ENCODE measurements around the gene PRKG2.

DNA sequence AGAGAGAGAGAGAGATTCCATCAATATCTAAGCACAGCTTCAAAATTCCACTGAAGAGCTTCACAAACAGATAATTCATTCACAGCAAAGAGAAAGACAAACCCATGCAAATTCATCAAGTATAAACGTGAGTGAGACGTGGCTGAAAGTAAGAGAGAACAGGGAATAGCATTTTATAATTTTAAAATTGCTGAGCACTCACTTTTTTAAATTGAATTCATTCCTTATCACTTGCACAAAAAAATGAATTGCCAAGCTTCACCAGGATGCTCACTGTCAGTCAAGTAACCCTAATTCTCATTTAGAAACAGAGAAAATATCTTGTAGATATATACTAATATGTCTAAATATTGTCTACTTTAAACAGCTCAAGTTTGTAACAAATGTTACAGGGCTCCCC, 144.0 kb downstream of the PRKG2 start:
- TF ChIP-seq, protein P1, sequence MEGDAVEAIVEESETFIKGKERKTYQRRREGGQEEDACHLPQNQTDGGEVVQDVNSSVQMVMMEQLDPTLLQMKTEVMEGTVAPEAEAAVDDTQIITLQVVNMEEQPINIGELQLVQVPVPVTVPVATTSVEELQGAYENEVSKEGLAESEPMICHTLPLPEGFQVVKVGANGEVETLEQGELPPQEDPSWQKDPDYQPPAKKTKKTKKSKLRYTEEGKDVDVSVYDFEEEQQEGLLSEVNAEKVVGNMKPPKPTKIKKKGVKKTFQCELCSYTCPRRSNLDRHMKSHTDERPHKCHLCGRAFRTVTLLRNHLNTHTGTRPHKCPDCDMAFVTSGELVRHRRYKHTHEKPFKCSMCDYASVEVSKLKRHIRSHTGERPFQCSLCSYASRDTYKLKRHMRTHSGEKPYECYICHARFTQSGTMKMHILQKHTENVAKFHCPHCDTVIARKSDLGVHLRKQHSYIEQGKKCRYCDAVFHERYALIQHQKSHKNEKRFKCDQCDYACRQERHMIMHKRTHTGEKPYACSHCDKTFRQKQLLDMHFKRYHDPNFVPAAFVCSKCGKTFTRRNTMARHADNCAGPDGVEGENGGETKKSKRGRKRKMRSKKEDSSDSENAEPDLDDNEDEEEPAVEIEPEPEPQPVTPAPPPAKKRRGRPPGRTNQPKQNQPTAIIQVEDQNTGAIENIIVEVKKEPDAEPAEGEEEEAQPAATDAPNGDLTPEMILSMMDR (conservative IDR thresholded peaks at IDR 0.05; ENCODE audit: low read depth, low read length) = no peak
- TF ChIP-seq EZH2 (IDR thresholded peaks at IDR 0.05; ENCODE audit: borderline replicate concordance, low read depth, low read length, poor library complexity, severe bottlenecking) = no peak

All from A673 (cell line).